OCI-LY1 (cell line): Measurements from ENCODE around the gene ZSCAN5B.

Experiments
- H2AFZ ChIP-seq: fragments of 200-600 bp; sonication (generic), shearing (Covaris generic); 2 replicates; pipeline ENCODE4 v1.6.0; 2014; ENCODE audit warnings: antibody characterized with exemption, mild to moderate bottlenecking, low read length
- H3F3A ChIP-seq: fragments of 200-600 bp; sonication (generic), shearing (Covaris generic); 2 replicates; pipeline ENCODE4 v1.6.0; 2014; ENCODE audit warnings: mild to moderate bottlenecking, antibody characterized with exemption, low read length, moderate library complexity; ENCODE audit not compliant: insufficient read depth
- H3K27ac ChIP-seq: fragments of 200-600 bp; sonication (generic); 2 replicates; pipeline ENCODE4 v1.5.1; 2014; ENCODE audit warnings: low read length, mixed run types, mild to moderate bottlenecking, low read depth; ENCODE audit not compliant: poor library complexity, severe bottlenecking
- H3K27me3 ChIP-seq: fragments of 200-600 bp; sonication (generic); 2 replicates; pipeline ENCODE4 v1.6.0; 2014; ENCODE audit warnings: antibody characterized with exemption, mild to moderate bottlenecking, low read length, moderate library complexity; ENCODE audit not compliant: insufficient read depth
- H3K36me3 ChIP-seq: fragments of 200-600 bp; sonication (generic); 2 replicates; pipeline ENCODE4 v1.6.1; 2014; ENCODE audit warnings: mild to moderate bottlenecking, antibody characterized with exemption, low read length, moderate library complexity, mixed read lengths; ENCODE audit not compliant: insufficient read depth
- H3K4me1 ChIP-seq: fragments of 200-600 bp; sonication (generic); 2 replicates; pipeline ENCODE4 v1.5.1; 2014; ENCODE audit warnings: mild to moderate bottlenecking, low read length, moderate library complexity; ENCODE audit not compliant: insufficient read depth, severe bottlenecking
- H3K4me2 ChIP-seq: fragments of 200-600 bp; sonication (generic), shearing (Covaris generic); 2 replicates; pipeline ENCODE4 v1.6.1; 2014; ENCODE audit warnings: low read length
- H3K4me3 ChIP-seq: fragments of 200-600 bp; sonication (generic); 2 replicates; pipeline ENCODE4 v1.5.1; 2014; ENCODE audit warnings: low read length, low read depth, mild to moderate bottlenecking, mixed read lengths; ENCODE audit not compliant: poor library complexity, severe bottlenecking
- H3K79me2 ChIP-seq: fragments of 200-600 bp; shearing (Covaris generic); 2 replicates; pipeline ENCODE4 v1.6.1; 2016; ENCODE audit warnings: mixed run types, low read length, mixed read lengths; ENCODE audit not compliant: insufficient read depth
- H3K9ac ChIP-seq: fragments of 200-600 bp; sonication (generic), shearing (Covaris generic); 2 replicates; pipeline ENCODE4 v1.6.1; 2014; ENCODE audit warnings: mild to moderate bottlenecking, low read length, mixed read lengths
- H3K9me2 ChIP-seq: fragments of 200-600 bp; sonication (generic), shearing (Covaris generic); 2 replicates; pipeline ENCODE4 v1.6.1; 2014; ENCODE audit warnings: low read depth, mild to moderate bottlenecking, low read length, mixed read lengths
- H3K9me3 ChIP-seq: fragments of 200-600 bp; shearing (Covaris generic); 2 replicates; pipeline ENCODE4 v1.6.1; 2014; ENCODE audit warnings: low read length, mixed read lengths
- H4K20me1 ChIP-seq: fragments of 200-600 bp; sonication (generic), shearing (Covaris generic); 2 replicates; pipeline ENCODE4 v1.6.0; 2016; ENCODE audit warnings: mild to moderate bottlenecking, low read length; ENCODE audit not compliant: insufficient read depth
- CTCF ChIP-seq: fragments of 200-600 bp; sonication (generic), shearing (Covaris generic); IDR thresholded peaks from 2 replicates; pipeline ENCODE4 v1.5.1; 2017; ENCODE audit warnings: mild to moderate bottlenecking, antibody characterized with exemption, low read length, moderate library complexity, mixed read lengths
- EZH2 ChIP-seq: fragments of 200-600 bp; sonication (generic), shearing (Covaris generic); IDR thresholded peaks from 2 replicates; pipeline ENCODE4 v1.8.0; 2017; ENCODE audit warnings: borderline replicate concordance, mixed run types, mild to moderate bottlenecking, antibody characterized with exemption, low read length, moderate library complexity, mixed read lengths

ZSCAN5B gene

GRCh38 chr19:56155124-56155687 is 42.4 kb downstream of the ZSCAN5B start:
- Histone ChIP-seq H3K36me3 (peaks cover 43% of the 10 kb centered on the region), H3K4me3 (no peak overlapping the region), H3K4me2 (no peak overlapping the region), H2AFZ (no peak overlapping the region), H3K27me3 (no peaks in the 10 kb centered on the region), H3K79me2 (no peaks in the 10 kb centered on the region; the same call in 1 of the 2 replicates), H3K9ac (no peak overlapping the region), H3F3A (no peaks in the 10 kb centered on the region), H3K27ac (no peak overlapping the region), H3K4me1 (no peaks in the 10 kb centered on the region), H3K9me2 (no peaks in the 10 kb centered on the region), H3K9me3 (no peaks in the 10 kb centered on the region), H4K20me1 (no peaks in the 10 kb centered on the region)
- peak; percentile 48 for TF ChIP-seq CTCF
- no peak for TF ChIP-seq EZH2

- no peaks in the 10 kb centered on the region for H3K27me3 ChIP-seq
- no peak overlapping the region for H3K9ac ChIP-seq
- no peak overlapping the region for H3K4me3 ChIP-seq
Observed at GRCh38 chr19:56153507-56153906, 44.1 kb downstream of the ZSCAN5B start.

GRCh38 chr19:56152644-56153043 is 44.9 kb downstream of the ZSCAN5B start:
- H3K9me3 ChIP-seq, result no peaks in the 10 kb centered on the region
- H3K4me1 ChIP-seq, result no peaks in the 10 kb centered on the region
- H3K27ac ChIP-seq, result no peak overlapping the region
- H3K36me3 ChIP-seq, result peaks cover 43% of the 10 kb centered on the region
- no peak overlapping the region for H3K4me3 ChIP-seq
- TF ChIP-seq EZH2 (no peak), CTCF (no peak)
- H2AFZ ChIP-seq, result no peak overlapping the region
- no peak overlapping the region for H3K9ac ChIP-seq
- no peaks in the 10 kb centered on the region for H3K27me3 ChIP-seq
- H3K4me2 ChIP-seq, result no peak overlapping the region
- no peaks in the 10 kb centered on the region; the same call in 1 of the 2 replicates for H3K79me2 ChIP-seq
- no peaks in the 10 kb centered on the region for H3K9me2 ChIP-seq
- H4K20me1 ChIP-seq, result no peaks in the 10 kb centered on the region
- no peaks in the 10 kb centered on the region for H3F3A ChIP-seq

More at GRCh38 chr19:56153507-56153906, 44.1 kb downstream of the ZSCAN5B start:
- no peak overlapping the region for H3K27ac ChIP-seq
- no peaks in the 10 kb centered on the region for H3K9me2 ChIP-seq
- no peaks in the 10 kb centered on the region for H4K20me1 ChIP-seq
- peaks cover 42% of the 10 kb centered on the region for H3K36me3 ChIP-seq
- H3F3A ChIP-seq, result no peaks in the 10 kb centered on the region
- H3K79me2 ChIP-seq, result no peaks in the 10 kb centered on the region; the same call in 1 of the 2 replicates
- no peak for TF ChIP-seq CTCF
- no peak for TF ChIP-seq EZH2
- H3K9me3 ChIP-seq, result no peaks in the 10 kb centered on the region
- no peaks in the 10 kb centered on the region for H3K4me1 ChIP-seq
- no peak overlapping the region for H3K4me2 ChIP-seq
- no peak overlapping the region for H2AFZ ChIP-seq
